ENCODE results near the gene GFOD2. TPM values are rescaled to one million over a fixed set of nuclear protein-coding genes. Genes with fewer than 3 reads are reported as not detected.

The GFOD2 gene
- total RNA-seq, 4 donors from 2014 or later: 8.9 to 15.4 (median 11.6) TPM

- peaks cover 18% of the 10 kb centered on the region in 2 donors for H3K4me1 ChIP-seq
- intact Hi-C loops (cut with DNase I; ENCODE audit: low total_unique reads) (no loop called here), in situ Hi-C loops (cut with MboI; ENCODE audit: low sequenced_read_pairs in 4 of 4) (loop anchor here in 1 of 4 donors (10.0 kb wide), 1 partner anchor 134 kb away; the partner anchor contains the start of gene RIPOR1)
- DNase-seq: no peak
- peak overlapping the region; percentile 66 to 83 (median 76) for H3K4me3 ChIP-seq
- no peak for ATAC-seq
- peaks cover 0 to 12% of the 10 kb centered on the region in 2 donors for H3K36me3 ChIP-seq
- H3K27me3 ChIP-seq: peaks cover 7 to 10% (median 10%) of the 10 kb centered on the region in 3 donors
- H3K27ac ChIP-seq: peak overlapping the region in 1 of 4 donors; percentile 97
- no peaks in the 10 kb centered on the region for H3K9me3 ChIP-seq
- TF ChIP-seq POLR2A (IDR thresholded peaks at IDR 0.05) (no peak), CTCF (IDR thresholded peaks at IDR 0.05 in 4 of 5, conservative IDR thresholded peaks at IDR 0.05 in 1 of 5) (no peak)
Measured at GRCh38 chr16:67658849-67659674, 60.1 kb downstream of the GFOD2 start.

- ATAC-seq (no peak), DNase-seq (no peak)
- intact Hi-C loops (cut with DNase I; ENCODE audit: low total_unique reads): no loop called here
- peaks cover 0 to 9% of the 10 kb centered on the region in 2 donors for H3K36me3 ChIP-seq
- no peaks in the 10 kb centered on the region for H3K9me3 ChIP-seq
- no peak overlapping the region for H3K27ac ChIP-seq
- H3K4me3 ChIP-seq: no peak overlapping the region
- TF ChIP-seq CTCF (IDR thresholded peaks at IDR 0.05 in 4 of 5, conservative IDR thresholded peaks at IDR 0.05 in 1 of 5) (no peak), POLR2A (IDR thresholded peaks at IDR 0.05) (no peak)
- peaks cover 16 to 20% (median 19%) of the 10 kb centered on the region in 3 donors for H3K27me3 ChIP-seq
- in situ Hi-C loops (cut with MboI; ENCODE audit: low sequenced_read_pairs in 4 of 4): loop anchor here in 1 of 4 donors (10.0 kb wide), 1 partner anchor 133 kb away; the partner anchor contains the start of gene RIPOR1
- peaks cover 22 to 24% of the 10 kb centered on the region in 2 donors for H3K4me1 ChIP-seq
Measured at GRCh38 chr16:67657751-67658518, 61.2 kb downstream of the GFOD2 start.

- Histone ChIP-seq H3K27me3 (peaks cover 21 to 24% (median 24%) of the 10 kb centered on the region in 3 donors), H3K27ac (no peak overlapping the region), H3K4me3 (no peak overlapping the region), H3K9me3 (no peaks in the 10 kb centered on the region), H3K36me3 (peaks cover 0 to under 1% of the 10 kb centered on the region in 2 donors), H3K4me1 (peaks cover 22 to 24% of the 10 kb centered on the region in 2 donors)
- DNase-seq (no peak), ATAC-seq (no peak)
- intact Hi-C loops (cut with DNase I; ENCODE audit: low total_unique reads) (no loop called here), in situ Hi-C loops (cut with MboI; ENCODE audit: low sequenced_read_pairs in 4 of 4) (loop anchor here in 1 of 4 donors (10.0 kb wide), 1 partner anchor 132 kb away; the partner anchor contains the start of gene RIPOR1)
- no peak for TF ChIP-seq POLR2A (IDR thresholded peaks at IDR 0.05)
- no peak for TF ChIP-seq CTCF (IDR thresholded peaks at IDR 0.05 in 4 of 5, conservative IDR thresholded peaks at IDR 0.05 in 1 of 5)
Measured at GRCh38 chr16:67657017-67657608, 62.0 kb downstream of the GFOD2 start.

GRCh38 chr16:67656344-67657016, 62.6 kb downstream of the GFOD2 start:
- H3K4me3 ChIP-seq: no peak overlapping the region
- peaks cover 20 to 24% of the 10 kb centered on the region in 2 donors for H3K4me1 ChIP-seq
- no peaks in the 10 kb centered on the region for H3K36me3 ChIP-seq
- peaks cover 28 to 30% (median 29%) of the 10 kb centered on the region in 3 donors for H3K27me3 ChIP-seq
- no peaks in the 10 kb centered on the region for H3K9me3 ChIP-seq
- TF ChIP-seq POLR2A (IDR thresholded peaks at IDR 0.05) (no peak), CTCF (IDR thresholded peaks at IDR 0.05 in 4 of 5, conservative IDR thresholded peaks at IDR 0.05 in 1 of 5) (no peak)
- DNase-seq (no peak), ATAC-seq (no peak)
- in situ Hi-C loops (cut with MboI; ENCODE audit: low sequenced_read_pairs in 4 of 4) (loop anchor here in 1 of 4 donors (10.0 kb wide), 1 partner anchor 132 kb away; the partner anchor contains the start of gene RIPOR1), intact Hi-C loops (cut with DNase I; ENCODE audit: low total_unique reads) (no loop called here)
- H3K27ac ChIP-seq: no peak overlapping the region

All from gastrocnemius medialis (tissue), 4 donors.